Mesenchymal stem cell (in vitro differentiated cells and primary cell): ENCODE measurements around the gene CDC42SE1.
A peak's percentile ranks its signal among the peaks of the same experiment; 100 is the strongest.

Source experiments
- DNase-seq: peaks from one replicate; pipeline ENCODE4 v3.0.0-alpha.2; 2013
- H2AFZ ChIP-seq: one replicate; pipeline ENCODE4 v1.6.1; 2013; ENCODE audit warnings: low read depth, mild to moderate bottlenecking, control low read depth, inconsistent platforms, low read length, moderate library complexity
- H2AK5ac ChIP-seq: 2 replicates; pipeline ENCODE4 v1.6.1; 2013; ENCODE audit warnings: low read length, moderate library complexity, mild to moderate bottlenecking, inconsistent platforms; ENCODE audit not compliant: severe bottlenecking
- H2BK120ac ChIP-seq: one replicate; pipeline ENCODE4 v1.6.1; 2013; ENCODE audit warnings: low read depth, mild to moderate bottlenecking, inconsistent platforms, low read length, moderate library complexity
- H2BK12ac ChIP-seq, 2 experiments: one replicate each; pipeline ENCODE4 v1.6.1; 2013; ENCODE audit warnings: inconsistent platforms in 2 of 2, low read length in 2 of 2, mild to moderate bottlenecking in 2 of 2, moderate library complexity in 2 of 2, control low read depth in 1 of 2
- H2BK15ac ChIP-seq: one replicate; pipeline ENCODE4 v1.6.1; 2013; ENCODE audit warnings: mild to moderate bottlenecking, low read depth, inconsistent platforms; ENCODE audit not compliant: poor library complexity, severe bottlenecking
- H2BK5ac ChIP-seq: 2 replicates; pipeline ENCODE4 v1.6.1; 2013; ENCODE audit warnings: low read depth, mild to moderate bottlenecking, low read length, control low read depth, inconsistent platforms; ENCODE audit not compliant: poor library complexity, severe bottlenecking
- H3K14ac ChIP-seq, 2 experiments: one replicate each; pipeline ENCODE4 v1.6.1; 2013; ENCODE audit warnings: inconsistent platforms in 2 of 2, low read length in 2 of 2, control low read depth in 1 of 2, mild to moderate bottlenecking in 1 of 2, moderate library complexity in 1 of 2
- H3K18ac ChIP-seq, 2 experiments: one replicate each; pipeline ENCODE4 v1.6.1; 2013; ENCODE audit warnings: inconsistent platforms in 2 of 2, low read length in 2 of 2, control low read depth in 1 of 2, low read depth in 1 of 2, mild to moderate bottlenecking in 1 of 2
- H3K23ac ChIP-seq, 2 experiments: one replicate each; pipeline ENCODE4 v1.6.1; 2013; ENCODE audit warnings: inconsistent platforms in 2 of 2, low read length in 2 of 2, mild to moderate bottlenecking in 2 of 2, moderate library complexity in 2 of 2, control low read depth in 1 of 2
- H3K27ac ChIP-seq: 2 replicates; pipeline ENCODE4 v1.5.1; 2013; ENCODE audit warnings: mild to moderate bottlenecking, moderate library complexity, low read length, control low read depth, inconsistent platforms; ENCODE audit not compliant: poor library complexity, severe bottlenecking
- H3K27me3 ChIP-seq, 2 experiments: 2 replicates each; pipeline versions ENCODE4 v1.6.1 to v1.7.0; 2013; ENCODE audit warnings: low read length in 2 of 2, mild to moderate bottlenecking in 2 of 2, moderate library complexity in 2 of 2, control low read depth in 1 of 2, inconsistent platforms in 1 of 2; ENCODE audit not compliant: control insufficient read depth in 1 of 2, insufficient read depth in 1 of 2
- H3K36me3 ChIP-seq, 2 experiments: 2 replicates each; pipeline versions ENCODE4 v1.6.1 to v1.7.0; 2013; ENCODE audit warnings: low read length in 2 of 2, control low read depth in 1 of 2, inconsistent platforms in 1 of 2, low read depth in 1 of 2, mild to moderate bottlenecking in 1 of 2; ENCODE audit not compliant: insufficient read depth in 2 of 2, control insufficient read depth in 1 of 2
- H3K4ac ChIP-seq, 2 experiments: one replicate each; pipeline ENCODE4 v1.6.1; 2013; ENCODE audit warnings: inconsistent platforms in 2 of 2, low read length in 2 of 2, mild to moderate bottlenecking in 2 of 2, moderate library complexity in 2 of 2, control low read depth in 1 of 2, low read depth in 1 of 2
- H3K4me1 ChIP-seq: 2 replicates; pipeline ENCODE4 v1.6.1; 2013; ENCODE audit warnings: low read depth, low read length, control low read depth; ENCODE audit not compliant: control insufficient read depth, insufficient read depth
- H3K4me2 ChIP-seq: 2 replicates; pipeline ENCODE4 v1.6.1; 2013; ENCODE audit warnings: low read length, mild to moderate bottlenecking, inconsistent platforms; ENCODE audit not compliant: poor library complexity, severe bottlenecking
- H3K4me3 ChIP-seq, 2 experiments: 2 replicates each; pipeline versions ENCODE4 v1.5.1 to v1.7.0; 2013; ENCODE audit warnings: low read length in 2 of 2, mild to moderate bottlenecking in 2 of 2, control low read depth in 1 of 2, low read depth in 1 of 2; ENCODE audit not compliant: insufficient read depth in 1 of 2
- H3K79me1 ChIP-seq: replicated peaks from 2 replicates; pipeline ENCODE4 v1.6.1; 2013; ENCODE audit warnings: mild to moderate bottlenecking, control low read depth, low read length, inconsistent platforms; ENCODE audit not compliant: poor library complexity, severe bottlenecking
- H3K9ac ChIP-seq: 2 replicates; pipeline ENCODE4 v1.7.0; 2013; ENCODE audit warnings: mild to moderate bottlenecking, low read length, moderate library complexity
- H3K9me3 ChIP-seq: 2 replicates; pipeline ENCODE4 v1.7.0; 2013; ENCODE audit warnings: mild to moderate bottlenecking, low read length; ENCODE audit not compliant: control insufficient read depth
- H4K8ac ChIP-seq: one replicate; pipeline ENCODE4 v1.6.1; 2013; ENCODE audit warnings: inconsistent platforms, mild to moderate bottlenecking, low read length, moderate library complexity
- H4K91ac ChIP-seq: one replicate; pipeline ENCODE4 v1.6.1; 2013; ENCODE audit warnings: mild to moderate bottlenecking, low read length, inconsistent platforms
- WGBS: methylation state at CpG from one replicate; pipeline ENCODE4 v1.1.7; 2013; ENCODE audit warnings: mixed read lengths; 5-methylcytosine and 5-hydroxymethylcytosine counted together

Gene CDC42SE1

DNA sequence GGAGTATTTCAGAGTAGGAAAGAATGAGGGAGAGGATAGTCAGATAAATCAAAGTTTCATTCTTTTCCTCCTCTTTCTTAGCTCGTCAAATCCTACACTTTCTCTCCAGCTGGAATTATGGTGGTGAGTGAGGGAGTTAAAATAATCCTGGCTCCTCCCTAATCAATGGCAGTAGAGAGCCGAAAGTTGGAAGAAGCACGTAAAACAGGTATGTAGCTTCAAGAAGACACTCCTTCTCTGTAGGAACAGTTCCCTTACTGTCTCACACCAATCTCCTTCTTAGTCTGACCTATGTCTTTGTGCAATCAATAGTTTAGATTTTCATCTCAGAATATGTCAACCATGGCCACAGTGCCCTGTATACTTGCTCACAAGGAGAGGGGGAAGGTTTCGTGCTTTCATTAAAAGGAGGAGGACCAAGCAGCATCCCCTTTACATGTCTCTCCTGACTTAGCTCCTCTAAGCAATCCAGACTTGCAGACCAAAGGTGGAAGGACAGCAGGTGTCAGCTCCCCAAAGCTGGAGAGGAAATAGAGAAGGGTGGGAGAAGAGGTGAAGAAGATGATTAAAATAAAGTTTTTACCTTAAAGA is 53.6 kb downstream of the CDC42SE1 start:
- DNase-seq = no peak
- Histone ChIP-seq H3K4me3 (peak overlapping the region; percentile 60 to 81), H2BK12ac (no peak overlapping the region), H3K27me3 (no peaks in the 10 kb centered on the region), H3K27ac (peak overlapping the region; percentile 85), H3K4me2 (peak overlapping the region; percentile 82), H3K9ac (peak overlapping the region; percentile 97), H3K9me3 (no peaks in the 10 kb centered on the region), H3K14ac (no peak overlapping the region), H2BK15ac (peak overlapping the region; percentile 82), H4K91ac (no peak overlapping the region), H4K8ac (peak overlapping the region; percentile 41), H2BK5ac (no peak overlapping the region), H3K18ac (peak overlapping the region in 1 of 2 experiments; percentile 95), H2BK120ac (no peak overlapping the region), H3K36me3 (peaks cover 8 to 18% of the 10 kb centered on the region in 2 experiments), H3K79me1 (peaks cover 16% of the 10 kb centered on the region), H2AK5ac (peak overlapping the region; percentile 27), H2AFZ (peak overlapping the region; percentile 60), H3K4ac (peak overlapping the region in 1 of 2 experiments; percentile 74), H3K23ac (no peak overlapping the region), H3K4me1 (peaks cover 25% of the 10 kb centered on the region)
- WGBS = 92% methylated on average over 2 of the region's 4 CpGs

DNA sequence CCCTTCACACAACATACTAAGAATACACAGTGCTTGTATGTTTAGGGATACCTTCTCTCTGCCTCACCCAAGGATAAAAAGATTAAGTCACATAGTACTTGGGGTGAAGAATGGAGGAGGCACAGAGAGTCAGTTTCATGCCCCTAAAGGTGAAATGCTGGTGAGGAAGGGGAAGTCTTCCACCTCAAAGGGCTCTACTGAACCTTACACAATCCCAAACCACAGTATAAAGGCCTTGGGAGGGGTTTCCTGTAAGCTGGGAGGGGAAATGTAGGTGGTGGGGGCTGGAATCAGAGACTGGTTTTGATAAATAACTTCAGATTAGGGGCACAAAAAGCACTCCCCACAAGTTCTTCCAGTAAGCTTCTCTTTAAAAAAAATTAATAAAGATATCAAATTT is 56.2 kb downstream of the CDC42SE1 start:
- no peak overlapping the region for H4K91ac ChIP-seq
- no peak for DNase-seq
- peak overlapping the region; percentile 37 for H2AK5ac ChIP-seq
- no peak overlapping the region for H3K4me3 ChIP-seq
- H4K8ac ChIP-seq = no peak overlapping the region
- no peak overlapping the region for H3K14ac ChIP-seq
- H3K4ac ChIP-seq = peak overlapping the region in 1 of 2 experiments; percentile 57
- H2BK5ac ChIP-seq = no peak overlapping the region
- H3K4me1 ChIP-seq = peaks cover 34% of the 10 kb centered on the region
- no peaks in the 10 kb centered on the region for H3K27me3 ChIP-seq
- H3K9me3 ChIP-seq = no peaks in the 10 kb centered on the region
- H2BK12ac ChIP-seq = no peak overlapping the region
- H2BK15ac ChIP-seq = no peak overlapping the region
- H3K18ac ChIP-seq = peak overlapping the region in 1 of 2 experiments; percentile 35
- H2AFZ ChIP-seq = no peak overlapping the region
- H3K36me3 ChIP-seq = peaks cover 13 to 36% of the 10 kb centered on the region in 2 experiments
- H3K4me2 ChIP-seq = no peak overlapping the region
- H3K9ac ChIP-seq = no peak overlapping the region
- H3K27ac ChIP-seq = no peak overlapping the region
- H3K79me1 ChIP-seq = peaks cover 6% of the 10 kb centered on the region
- no peak overlapping the region for H3K23ac ChIP-seq
- no peak overlapping the region for H2BK120ac ChIP-seq

DNA sequence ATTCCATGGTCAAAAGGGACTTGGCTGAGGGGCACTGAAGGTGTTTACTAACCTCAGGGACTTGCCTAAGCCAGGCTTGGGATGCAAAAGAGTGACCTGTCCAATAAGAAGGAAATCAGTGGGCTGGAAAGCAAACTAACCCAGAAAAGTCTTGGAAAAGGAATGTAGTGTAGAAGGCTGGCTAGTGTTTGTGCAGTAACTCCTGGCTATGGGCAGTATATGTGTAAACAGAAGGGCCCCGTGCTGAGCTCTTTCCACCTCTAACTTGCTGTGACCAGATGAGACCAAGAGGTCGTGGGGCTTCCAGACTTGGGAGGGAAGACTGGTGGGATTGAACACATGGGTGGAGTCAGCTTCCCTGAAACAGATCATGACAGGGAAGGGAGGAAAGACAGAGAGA is 56.8 kb downstream of the CDC42SE1 start:
- 56% methylated on average over 2 of the region's 2 CpGs for WGBS
- Histone ChIP-seq H2BK120ac (no peak overlapping the region), H4K8ac (no peak overlapping the region), H3K9me3 (no peaks in the 10 kb centered on the region), H3K4me2 (no peak overlapping the region), H3K14ac (no peak overlapping the region), H3K23ac (peak overlapping the region in 1 of 2 experiments; percentile 38), H3K79me1 (peaks cover 6% of the 10 kb centered on the region), H2BK5ac (no peak overlapping the region), H3K36me3 (peaks cover 18 to 41% of the 10 kb centered on the region in 2 experiments), H3K27ac (no peak overlapping the region), H3K9ac (no peak overlapping the region), H4K91ac (no peak overlapping the region), H3K4ac (peak overlapping the region in 1 of 2 experiments; percentile 35), H2BK12ac (peak overlapping the region in 1 of 2 experiments; percentile 19), H2AFZ (no peak overlapping the region), H2BK15ac (no peak overlapping the region), H3K4me3 (no peak overlapping the region), H3K18ac (no peak overlapping the region), H3K4me1 (peaks cover 34% of the 10 kb centered on the region), H2AK5ac (no peak overlapping the region), H3K27me3 (no peaks in the 10 kb centered on the region)
- peak; percentile 33 for DNase-seq

DNA sequence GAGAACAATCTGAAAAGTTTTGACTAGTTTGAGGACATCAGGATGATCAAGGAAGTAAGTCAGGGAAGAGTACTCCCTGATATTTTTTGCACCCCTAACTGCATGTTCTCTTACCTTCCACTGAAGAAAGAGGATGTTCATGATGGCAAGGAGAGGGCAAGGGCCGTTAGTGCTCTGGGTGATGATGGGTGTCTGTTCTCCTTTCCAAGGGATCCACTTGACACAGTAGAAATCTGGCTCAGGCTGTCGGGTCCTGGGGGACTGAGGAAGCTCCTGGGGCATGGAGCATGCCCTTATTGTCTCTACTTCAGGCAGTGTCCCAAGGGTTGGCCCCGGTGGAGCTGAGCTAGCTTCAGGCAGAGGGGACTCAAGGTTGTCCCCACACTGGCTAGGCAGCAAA is 57.4 kb downstream of the CDC42SE1 start:
- H2BK15ac ChIP-seq = no peak overlapping the region
- peak overlapping the region in 1 of 2 experiments; percentile 38 for H3K23ac ChIP-seq
- no peak overlapping the region for H2BK5ac ChIP-seq
- H4K8ac ChIP-seq = no peak overlapping the region
- peaks cover 36% of the 10 kb centered on the region for H3K4me1 ChIP-seq
- no peak overlapping the region for H2BK120ac ChIP-seq
- no peak overlapping the region for H3K4me2 ChIP-seq
- no peak overlapping the region for H3K9ac ChIP-seq
- no peaks in the 10 kb centered on the region for H3K27me3 ChIP-seq
- no peaks in the 10 kb centered on the region for H3K9me3 ChIP-seq
- H3K27ac ChIP-seq = no peak overlapping the region
- 90% methylated on average over 3 of the region's 3 CpGs for WGBS
- peaks cover 23 to 47% of the 10 kb centered on the region in 2 experiments for H3K36me3 ChIP-seq
- no peak for DNase-seq
- no peak overlapping the region for H4K91ac ChIP-seq
- no peak overlapping the region for H2AK5ac ChIP-seq
- H3K14ac ChIP-seq = no peak overlapping the region
- peaks cover 6% of the 10 kb centered on the region for H3K79me1 ChIP-seq
- peak overlapping the region in 1 of 2 experiments; percentile 76 for H3K18ac ChIP-seq
- H3K4me3 ChIP-seq = no peak overlapping the region
- H2BK12ac ChIP-seq = peak overlapping the region in 1 of 2 experiments; percentile 19
- peak overlapping the region in 1 of 2 experiments; percentile 35 for H3K4ac ChIP-seq
- H2AFZ ChIP-seq = no peak overlapping the region
